Right lobe of liver (tissue), 4 donors: ENCODE measurements around the gene DICER1.

Experiments used
- POLR2A ChIP-seq: fragments of 450-650 bp; IDR thresholded peaks from one replicate; pipeline ENCODE4 v1.6.1; 2017; ENCODE audit warnings: antibody characterized with exemption, mild to moderate bottlenecking
- TF ChIP-seq, protein P1 (sequence below), 4 donors: fragments of 200-600 bp in 3 of 4; fragments of 450-650 bp in 1 of 4; IDR thresholded peaks; one replicate each; pipeline versions ENCODE4 v1.5.1 to v1.8.0; 2016 to 2022; ENCODE audit warnings: antibody characterized with exemption in 4 of 4, mild to moderate bottlenecking in 2 of 4
- donor health status: DM: no; HTN: no; CAD: no.
- donor health status: DM: no; HTN: no; CAD: no.
- donor health status: DM: no; HTN: yes; CAD: no.

DNA sequence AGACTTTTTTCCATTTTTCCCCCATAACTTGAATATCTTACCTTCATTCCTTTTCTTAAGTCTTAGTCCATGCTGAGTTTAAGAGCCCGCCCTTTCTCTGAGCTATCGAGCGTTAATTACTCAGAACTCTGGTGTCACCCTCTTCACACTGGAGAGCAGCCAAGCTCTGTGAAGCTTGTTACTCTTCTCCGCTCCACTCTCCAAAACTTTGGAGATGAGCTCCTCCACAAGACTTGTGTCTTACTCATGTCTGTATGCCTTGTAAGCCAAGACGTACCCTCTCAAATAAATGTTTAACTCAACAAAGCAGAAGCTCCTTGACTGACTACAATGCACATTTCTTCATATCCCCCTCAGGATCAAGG is 54.7 kb downstream of the DICER1 start:
- TF ChIP-seq, protein P1, sequence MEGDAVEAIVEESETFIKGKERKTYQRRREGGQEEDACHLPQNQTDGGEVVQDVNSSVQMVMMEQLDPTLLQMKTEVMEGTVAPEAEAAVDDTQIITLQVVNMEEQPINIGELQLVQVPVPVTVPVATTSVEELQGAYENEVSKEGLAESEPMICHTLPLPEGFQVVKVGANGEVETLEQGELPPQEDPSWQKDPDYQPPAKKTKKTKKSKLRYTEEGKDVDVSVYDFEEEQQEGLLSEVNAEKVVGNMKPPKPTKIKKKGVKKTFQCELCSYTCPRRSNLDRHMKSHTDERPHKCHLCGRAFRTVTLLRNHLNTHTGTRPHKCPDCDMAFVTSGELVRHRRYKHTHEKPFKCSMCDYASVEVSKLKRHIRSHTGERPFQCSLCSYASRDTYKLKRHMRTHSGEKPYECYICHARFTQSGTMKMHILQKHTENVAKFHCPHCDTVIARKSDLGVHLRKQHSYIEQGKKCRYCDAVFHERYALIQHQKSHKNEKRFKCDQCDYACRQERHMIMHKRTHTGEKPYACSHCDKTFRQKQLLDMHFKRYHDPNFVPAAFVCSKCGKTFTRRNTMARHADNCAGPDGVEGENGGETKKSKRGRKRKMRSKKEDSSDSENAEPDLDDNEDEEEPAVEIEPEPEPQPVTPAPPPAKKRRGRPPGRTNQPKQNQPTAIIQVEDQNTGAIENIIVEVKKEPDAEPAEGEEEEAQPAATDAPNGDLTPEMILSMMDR (IDR thresholded peaks at IDR 0.05): no peak
- TF ChIP-seq POLR2A: no peak
